B cell (primary cell): ENCODE measurements around the gene ALDH1A1. TPM values are rescaled to one million over a fixed set of nuclear protein-coding genes. Genes with fewer than 3 reads are reported as not detected.

ENCODE experiments used
- ATAC-seq: fragments of 200-7000 bp; cut with Tn5 transposase; one replicate; pipeline ENCODE4 v1.10.0; 2021; ENCODE audit warnings: low read depth, mild to moderate bottlenecking, moderate number of reproducible peaks, moderate library complexity
- CTCF ChIA-PET: fragments of 350-600 bp; sonication (Branson Sonifier 250); formaldehyde crosslinking; loops from one replicate; lab custom pipeline; 2021; ENCODE audit warnings: antibody characterized with exemption, inconsistent platforms; lab: Charles Lee
- POLR2A ChIA-PET: fragments of 350-600 bp; sonication (Branson Sonifier 250); formaldehyde crosslinking; loops from one replicate; lab custom pipeline; 2021; ENCODE audit warnings: antibody characterized with exemption; lab: Charles Lee
- DNase-seq: peaks from one replicate; pipeline ENCODE4 v3.0.0; 2013
- H2AFZ ChIP-seq: 2 replicates; pipeline ENCODE4 v1.6.1; 2012; ENCODE audit warnings: mild to moderate bottlenecking, low read depth, low read length; ENCODE audit not compliant: insufficient read depth, poor library complexity, severe bottlenecking
- H3K27ac ChIP-seq, 2 donors: 1 replicate in 1 of 2; 2 replicates in 1 of 2; pipeline ENCODE4 v1.5.1; 2012 to 2013; ENCODE audit warnings: low read length in 2 of 2, mild to moderate bottlenecking in 2 of 2, moderate library complexity in 1 of 2
- H3K27me3 ChIP-seq, 4 experiments: fragments of 200-600 bp in 1 of 4; sonication (generic) in 1 of 4; replicated peaks in 1 of 4; 1 replicate in 2 of 4; 2 replicates in 2 of 4; pipeline versions ENCODE4 v1.6.1 to v1.7.0; 2013 to 2016; ENCODE audit warnings: low read length in 3 of 4, mild to moderate bottlenecking in 2 of 4, mixed read lengths in 1 of 4, moderate library complexity in 1 of 4; ENCODE audit not compliant: insufficient read depth in 4 of 4, control insufficient read depth in 3 of 4; ENCODE audit errors: control extremely low read depth in 1 of 4
- H3K36me3 ChIP-seq, 2 experiments: replicated peaks in 1 of 2; 1 replicate in 1 of 2; 2 replicates in 1 of 2; pipeline versions ENCODE4 v1.6.1 to v1.7.1; 2013; ENCODE audit warnings: low read length in 1 of 2; ENCODE audit not compliant: insufficient read depth in 2 of 2, control insufficient read depth in 1 of 2; ENCODE audit errors: control extremely low read depth in 1 of 2, extremely low read depth in 1 of 2
- H3K4me1 ChIP-seq, 2 donors: fragments of 200-600 bp in 1 of 2; sonication (generic) in 1 of 2; 1 replicate in 1 of 2; 2 replicates in 1 of 2; pipeline versions ENCODE4 v1.5.1 to v1.6.1; 2013 to 2017; ENCODE audit warnings: low read length in 2 of 2; ENCODE audit not compliant: control insufficient read depth in 2 of 2, insufficient read depth in 2 of 2
- H3K4me2 ChIP-seq: replicated peaks from 2 replicates; pipeline ENCODE3; 2012; ENCODE audit warnings: mild to moderate bottlenecking, low read depth, low read length; ENCODE audit not compliant: poor library complexity, severe bottlenecking
- H3K4me3 ChIP-seq, 5 experiments: fragments of 200-600 bp in 1 of 5; sonication (generic) in 1 of 5; 1 replicate in 3 of 5; 2 replicates in 2 of 5; pipeline versions ENCODE4 v1.5.1 to v1.7.0; 2011 to 2016; ENCODE audit warnings: low read length in 4 of 5, mild to moderate bottlenecking in 4 of 5, low read depth in 2 of 5, control low read depth in 1 of 5, moderate library complexity in 1 of 5; ENCODE audit not compliant: insufficient read depth in 1 of 5; ENCODE audit errors: control extremely low read depth in 1 of 5, extremely low read depth in 1 of 5
- H3K79me2 ChIP-seq: fragments of 200-600 bp; sonication (generic); one replicate; pipeline ENCODE4 v1.6.0; 2016; ENCODE audit warnings: low read length; ENCODE audit not compliant: control insufficient read depth, insufficient read depth
- H3K9ac ChIP-seq: fragments of 200-600 bp; sonication (generic); 2 replicates; pipeline ENCODE4 v1.6.1; 2017; ENCODE audit warnings: mild to moderate bottlenecking, low read length, moderate library complexity
- H3K9me3 ChIP-seq, 3 donors: one replicate each; pipeline versions ENCODE4 v1.6.1 to v1.7.1; 2013; ENCODE audit warnings: low read length in 2 of 3; ENCODE audit not compliant: control insufficient read depth in 2 of 3, insufficient read depth in 1 of 3; ENCODE audit errors: control extremely low read depth in 1 of 3
- H4K20me1 ChIP-seq: 2 replicates; pipeline ENCODE4 v1.6.0; 2012; ENCODE audit warnings: mild to moderate bottlenecking, low read length; ENCODE audit not compliant: insufficient read depth, control insufficient read depth, poor library complexity, severe bottlenecking
- H3K27ac Mint-ChIP-seq: one replicate; pipeline ENCODE4 v1.8.0; 2021; ENCODE audit warnings: mixed read lengths
- H3K27me3 Mint-ChIP-seq: one replicate; pipeline ENCODE4 v1.8.0; 2021; ENCODE audit warnings: mixed read lengths
- H3K4me1 Mint-ChIP-seq: one replicate; pipeline ENCODE4 v1.8.0; 2021; ENCODE audit warnings: mixed read lengths
- H3K4me3 Mint-ChIP-seq: one replicate; pipeline ENCODE4 v1.8.0; 2021; ENCODE audit warnings: mixed read lengths
- H3K9me3 Mint-ChIP-seq: one replicate; pipeline ENCODE4 v1.8.0; 2022; ENCODE audit warnings: mixed read lengths; ENCODE audit not compliant: insufficient read depth
- EZH2 ChIP-seq: IDR thresholded peaks from 2 replicates; pipeline ENCODE4 v1.6.1; 2012; ENCODE audit warnings: borderline replicate concordance, low read depth, mild to moderate bottlenecking, moderate library complexity, low read length; ENCODE audit not compliant: insufficient read depth, poor library complexity, severe bottlenecking
- WGBS: methylation state at CpG from one replicate; pipeline ENCODE4 v1.1.5; 2013; ENCODE audit warnings: missing lambda C conversion rate; ENCODE audit not compliant: insufficient coverage; 5-methylcytosine and 5-hydroxymethylcytosine counted together
- intact Hi-C: fragments of 100-400 bp; cut with micrococcal nuclease; formaldehyde crosslinking; loops from one replicate; pipeline ENCODE4 v1.10.0; 2022
- polyA plus RNA-seq: library from polyadenylated mRNA; depleted of rRNA; stranded (reverse); fragments of >200 nt; gene quantifications from 2 replicates; pipeline ENCODE4 v1.2.3, GENCODE V29; 2012
- total RNA-seq, 2 donors: library from RNA; stranded (reverse); fragments of 120-200 nt in 1 of 2; gene quantifications; 1 replicate in 1 of 2; 2 replicates in 1 of 2; pipeline versions ENCODE4 v1.2.3 to v1.2.4, GENCODE V29; 2013 to 2022
- TF ChIP-seq, protein P1 (sequence below): fragments of 200-600 bp; IDR thresholded peaks from one replicate; pipeline ENCODE4 v1.8.0; 2022; ENCODE audit warnings: antibody characterized with exemption, mild to moderate bottlenecking

The ALDH1A1 gene
- total and polyA plus RNA-seq, 2 donors (not counting 1 experiment from before 2014, with no cell fraction given) = 0.43 TPM; not detected in 1

- ChIA-PET POLR2A (no interaction called here), CTCF (no interaction called here)
- WGBS = no CpG with 5 or more reads among the region's 1 CpG
- H3K9me3 ChIP-seq = no peaks in the 10 kb centered on the region
- no peak overlapping the region for H3K27ac ChIP-seq
- Mint-ChIP-seq H3K4me1 (no peaks in the 10 kb centered on the region), H3K4me3 (no peak overlapping the region), H3K9me3 (no peaks in the 10 kb centered on the region), H3K27ac (no peak overlapping the region), H3K27me3 (no peaks in the 10 kb centered on the region)
- intact Hi-C loops = no loop called here
- no peak overlapping the region for H3K4me2 ChIP-seq
- H3K27me3 ChIP-seq = no peaks in the 10 kb centered on the region
- DNase-seq (no peak), ATAC-seq (no peak)
- H4K20me1 ChIP-seq = no peaks in the 10 kb centered on the region
- H3K36me3 ChIP-seq = no peaks in the 10 kb centered on the region
- H3K4me3 ChIP-seq = no peak overlapping the region
- H3K9ac ChIP-seq = no peak overlapping the region
- no peaks in the 10 kb centered on the region for H3K4me1 ChIP-seq
- TF ChIP-seq, protein P1, sequence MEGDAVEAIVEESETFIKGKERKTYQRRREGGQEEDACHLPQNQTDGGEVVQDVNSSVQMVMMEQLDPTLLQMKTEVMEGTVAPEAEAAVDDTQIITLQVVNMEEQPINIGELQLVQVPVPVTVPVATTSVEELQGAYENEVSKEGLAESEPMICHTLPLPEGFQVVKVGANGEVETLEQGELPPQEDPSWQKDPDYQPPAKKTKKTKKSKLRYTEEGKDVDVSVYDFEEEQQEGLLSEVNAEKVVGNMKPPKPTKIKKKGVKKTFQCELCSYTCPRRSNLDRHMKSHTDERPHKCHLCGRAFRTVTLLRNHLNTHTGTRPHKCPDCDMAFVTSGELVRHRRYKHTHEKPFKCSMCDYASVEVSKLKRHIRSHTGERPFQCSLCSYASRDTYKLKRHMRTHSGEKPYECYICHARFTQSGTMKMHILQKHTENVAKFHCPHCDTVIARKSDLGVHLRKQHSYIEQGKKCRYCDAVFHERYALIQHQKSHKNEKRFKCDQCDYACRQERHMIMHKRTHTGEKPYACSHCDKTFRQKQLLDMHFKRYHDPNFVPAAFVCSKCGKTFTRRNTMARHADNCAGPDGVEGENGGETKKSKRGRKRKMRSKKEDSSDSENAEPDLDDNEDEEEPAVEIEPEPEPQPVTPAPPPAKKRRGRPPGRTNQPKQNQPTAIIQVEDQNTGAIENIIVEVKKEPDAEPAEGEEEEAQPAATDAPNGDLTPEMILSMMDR = no peak
- no peak for TF ChIP-seq EZH2
- no peak overlapping the region for H2AFZ ChIP-seq
- H3K79me2 ChIP-seq = no peaks in the 10 kb centered on the region
Measured at GRCh38 chr9:72925891-72926290, 27.0 kb downstream of the ALDH1A1 start.

DNA sequence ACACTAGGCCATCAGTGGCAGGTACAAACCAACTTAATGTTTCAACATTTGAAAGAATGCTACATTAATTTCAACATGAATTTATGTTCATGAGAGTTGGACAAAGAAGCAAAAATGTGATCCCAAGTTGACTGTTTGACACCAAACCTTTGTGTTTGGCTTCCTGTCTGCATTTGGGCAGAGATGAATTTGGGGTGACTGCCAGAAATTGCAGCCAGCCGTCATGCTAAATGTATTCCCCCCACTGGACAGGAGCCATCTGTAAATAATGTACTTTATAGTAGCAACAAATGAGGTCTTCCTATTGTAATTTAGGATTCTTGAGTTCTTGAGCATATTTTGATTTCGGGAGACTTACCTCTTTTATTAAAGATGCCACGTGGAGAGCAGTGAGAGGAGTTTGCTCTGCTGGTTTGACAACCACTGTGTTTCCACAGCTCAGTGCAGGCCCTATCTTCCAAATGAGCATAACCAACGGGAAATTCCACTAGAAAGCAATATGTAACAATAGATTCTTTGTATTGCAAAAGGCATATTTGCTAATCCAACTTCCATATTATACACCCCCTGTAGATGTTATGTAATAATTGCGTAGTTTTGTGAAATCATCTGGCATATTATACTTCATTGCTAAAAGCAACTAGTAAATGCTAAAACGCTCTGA, 27.6 kb downstream of the ALDH1A1 start:
- DNase-seq (no peak), ATAC-seq (no peak)
- H3K4me3 ChIP-seq = no peak overlapping the region
- H3K9ac ChIP-seq = no peak overlapping the region
- no CpG with 5 or more reads among the region's 6 CpGs for WGBS
- H3K36me3 ChIP-seq = no peaks in the 10 kb centered on the region
- Mint-ChIP-seq H3K27me3 (no peaks in the 10 kb centered on the region), H3K4me3 (no peak overlapping the region), H3K4me1 (no peaks in the 10 kb centered on the region), H3K27ac (no peak overlapping the region), H3K9me3 (no peaks in the 10 kb centered on the region)
- intact Hi-C loops = no loop called here
- CTCF ChIA-PET = no interaction called here
- H3K4me1 ChIP-seq = no peaks in the 10 kb centered on the region
- no peaks in the 10 kb centered on the region for H3K9me3 ChIP-seq
- H4K20me1 ChIP-seq = no peaks in the 10 kb centered on the region
- no peak overlapping the region for H3K4me2 ChIP-seq
- H3K27me3 ChIP-seq = no peaks in the 10 kb centered on the region
- POLR2A ChIA-PET = no interaction called here
- H2AFZ ChIP-seq = no peak overlapping the region
- H3K27ac ChIP-seq = no peak overlapping the region
- TF ChIP-seq, protein P1 = no peak
- no peak for TF ChIP-seq EZH2
- H3K79me2 ChIP-seq = no peaks in the 10 kb centered on the region
